C4-2B (cell line): ENCODE data around the gene AP1G1.
"Not testable (repeated sequence)": the region's sequence is repeated elsewhere in the genome, so short reads cannot be mapped to it uniquely, and the experiment has no call there.

ENCODE experiments used
- H3K27ac ChIP-seq: fragments of 450-650 bp; 2 replicates; pipeline ENCODE4 v1.5.1; 2017
- ZFX ChIP-seq: fragments of 450-650 bp; IDR thresholded peaks from 2 replicates; pipeline ENCODE4 v1.6.1; 2017
- TF ChIP-seq, protein P1 (sequence below): fragments of 450-650 bp; conservative IDR thresholded peaks from 2 replicates; pipeline ENCODE4 v1.5.1; 2017; ENCODE audit warnings: mild to moderate bottlenecking

The AP1G1 gene

DNA sequence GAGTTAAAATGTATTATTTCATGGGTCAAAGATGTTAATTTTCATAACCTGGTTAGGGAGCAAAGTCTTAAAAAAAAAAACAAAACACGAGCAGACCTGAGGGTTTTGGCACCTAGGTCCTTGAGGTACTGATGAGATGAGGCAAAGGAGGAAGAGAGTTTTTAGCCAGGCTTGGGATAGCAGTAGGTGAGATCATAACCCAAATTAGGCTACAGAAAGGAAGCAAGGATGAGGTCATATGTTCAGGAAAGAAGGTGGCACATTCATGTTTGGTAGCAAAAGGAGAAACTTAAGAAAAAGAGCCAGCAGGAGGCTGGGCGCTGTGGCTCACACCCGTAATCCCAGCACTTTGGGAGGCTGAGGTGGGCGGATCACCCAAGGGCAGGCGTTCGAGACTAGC, 40.0 kb upstream of the AP1G1 start:
- no peak for TF ChIP-seq ZFX
- H3K27ac ChIP-seq: no peak overlapping the region

GRCh38 chr16:71847096-71847495, 38.5 kb upstream of the AP1G1 start:
- TF ChIP-seq, protein P1, sequence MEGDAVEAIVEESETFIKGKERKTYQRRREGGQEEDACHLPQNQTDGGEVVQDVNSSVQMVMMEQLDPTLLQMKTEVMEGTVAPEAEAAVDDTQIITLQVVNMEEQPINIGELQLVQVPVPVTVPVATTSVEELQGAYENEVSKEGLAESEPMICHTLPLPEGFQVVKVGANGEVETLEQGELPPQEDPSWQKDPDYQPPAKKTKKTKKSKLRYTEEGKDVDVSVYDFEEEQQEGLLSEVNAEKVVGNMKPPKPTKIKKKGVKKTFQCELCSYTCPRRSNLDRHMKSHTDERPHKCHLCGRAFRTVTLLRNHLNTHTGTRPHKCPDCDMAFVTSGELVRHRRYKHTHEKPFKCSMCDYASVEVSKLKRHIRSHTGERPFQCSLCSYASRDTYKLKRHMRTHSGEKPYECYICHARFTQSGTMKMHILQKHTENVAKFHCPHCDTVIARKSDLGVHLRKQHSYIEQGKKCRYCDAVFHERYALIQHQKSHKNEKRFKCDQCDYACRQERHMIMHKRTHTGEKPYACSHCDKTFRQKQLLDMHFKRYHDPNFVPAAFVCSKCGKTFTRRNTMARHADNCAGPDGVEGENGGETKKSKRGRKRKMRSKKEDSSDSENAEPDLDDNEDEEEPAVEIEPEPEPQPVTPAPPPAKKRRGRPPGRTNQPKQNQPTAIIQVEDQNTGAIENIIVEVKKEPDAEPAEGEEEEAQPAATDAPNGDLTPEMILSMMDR: no peak
- no peak for TF ChIP-seq ZFX
- no peak overlapping the region for H3K27ac ChIP-seq

DNA sequence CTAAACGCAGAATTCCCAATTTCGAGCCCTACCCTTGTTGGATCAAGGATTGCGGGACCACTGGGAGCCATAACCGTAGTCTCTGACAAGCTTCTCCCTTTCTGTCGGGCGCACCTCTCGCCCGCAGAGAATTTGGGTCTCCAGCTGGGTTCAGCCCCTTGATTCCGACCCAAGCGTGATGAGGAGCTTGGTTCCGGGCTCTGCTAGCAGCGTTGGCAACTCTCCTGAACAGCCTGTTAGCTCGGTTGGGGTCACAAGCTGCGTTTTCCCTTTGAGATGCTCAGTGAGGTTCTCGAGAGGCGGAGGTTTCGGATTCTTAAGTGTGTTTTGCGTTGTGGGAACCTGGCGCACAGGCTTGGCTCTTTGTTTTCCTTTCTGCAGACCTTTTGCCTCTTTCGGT, 37.8 kb upstream of the AP1G1 start:
- H3K27ac ChIP-seq: peak overlapping the region; percentile 82

DNA sequence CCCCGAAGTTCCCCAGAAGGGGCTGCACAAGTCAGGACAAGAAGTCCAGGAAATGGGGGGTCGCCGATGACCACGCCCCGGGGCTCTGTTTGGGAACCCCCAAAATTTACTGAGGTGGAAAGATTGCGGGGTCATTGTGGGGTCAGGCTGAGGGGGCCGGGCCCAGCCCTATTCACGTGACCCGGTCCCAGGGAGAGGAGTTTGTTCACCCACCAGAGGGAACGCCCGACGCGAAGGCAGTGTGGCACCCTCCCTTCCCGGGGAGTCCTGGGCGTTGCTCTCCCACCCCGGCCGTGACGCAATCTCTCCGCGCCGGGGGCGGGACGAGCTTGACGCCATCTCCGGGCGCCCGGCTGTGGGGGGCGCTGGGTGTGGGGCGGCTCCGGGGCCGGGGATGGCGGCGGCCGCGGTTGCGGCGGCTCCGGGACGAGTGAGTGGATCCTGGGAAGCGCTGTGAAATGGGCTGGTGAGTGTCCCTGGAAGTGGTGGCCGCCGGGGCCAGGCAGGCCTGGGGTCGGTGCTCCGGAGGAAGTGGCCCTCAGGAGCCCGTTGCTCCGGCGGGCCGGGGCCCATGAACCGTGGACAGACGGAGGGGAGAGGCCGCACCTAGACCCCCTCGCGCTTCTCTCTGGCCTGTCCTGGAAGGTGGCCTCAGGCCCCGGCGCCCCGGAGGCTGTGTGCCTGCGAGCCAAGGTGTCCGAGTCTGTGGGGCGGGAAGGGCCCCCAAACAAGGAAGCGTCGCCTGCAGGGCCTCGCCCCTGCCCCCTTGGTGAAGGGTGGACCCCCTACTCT, 37.2 kb upstream of the AP1G1 start, which contains the start of gene ATXN1L:
TSS of gene ATXN1L (plus strand) at position 338 of the 792 bp plus-strand sequence. CDS start 3,765 bp downstream, outside the sequence.
- H3K27ac ChIP-seq: peak within 1 kb of the TSS; percentile 82
- TF ChIP-seq, protein P1: no peak
- TF ChIP-seq ZFX: peak; percentile 76

More for the DNA sequence above, 37.8 kb upstream of the AP1G1 start:
- TF ChIP-seq, protein P1: no peak
- no peak for TF ChIP-seq ZFX

GRCh38 chr16:71843572-71843971, 34.9 kb upstream of the AP1G1 start:
- TF ChIP-seq, protein P1: no peak
- no peak for TF ChIP-seq ZFX
- no peak overlapping the region for H3K27ac ChIP-seq

- no peak overlapping the region for H3K27ac ChIP-seq
- no peak for TF ChIP-seq ZFX
- TF ChIP-seq, protein P1: no peak
These were observed 31.4 kb upstream of the AP1G1 start for GRCh38 chr16:71840052-71840451.

DNA sequence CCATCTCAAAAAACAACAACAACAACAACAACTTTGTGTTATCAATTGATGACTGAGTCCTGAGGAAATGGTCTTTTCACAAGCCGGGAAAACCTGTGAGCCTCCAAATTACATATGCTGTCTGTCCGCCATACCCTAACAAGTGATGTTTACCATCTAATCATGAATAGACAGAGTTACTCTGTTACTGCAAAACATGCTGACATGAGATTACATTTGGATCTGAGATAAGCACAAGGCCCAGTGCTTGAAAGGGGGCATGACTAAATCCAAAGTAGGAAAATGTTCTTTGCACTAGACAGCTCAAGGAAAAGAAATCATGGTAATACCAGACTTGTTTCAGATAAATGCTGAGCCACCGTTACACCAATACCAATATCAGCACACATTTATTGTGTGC, 28.5 kb upstream of the AP1G1 start:
- TF ChIP-seq, protein P1: no peak
- no peak for TF ChIP-seq ZFX
- H3K27ac ChIP-seq: no peak overlapping the region

DNA sequence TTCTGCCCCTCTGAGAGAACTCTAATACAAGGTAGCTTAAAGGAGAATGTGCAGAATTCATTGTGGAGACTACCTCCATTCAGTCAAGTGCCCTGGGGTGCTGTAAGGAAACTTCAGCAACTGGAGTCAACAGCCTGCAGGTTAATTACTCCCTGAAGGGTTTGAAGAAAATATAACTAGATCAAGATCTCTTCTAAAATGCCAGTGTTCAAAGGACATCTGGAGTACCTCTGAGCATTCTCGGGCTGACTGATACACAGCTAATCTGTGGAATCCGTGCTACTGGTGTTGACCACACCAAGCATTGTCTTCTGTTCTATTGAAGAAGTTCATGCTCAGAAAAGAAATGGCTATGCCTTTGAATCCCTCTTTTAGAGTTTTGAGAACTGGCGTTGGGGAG, 25.7 kb upstream of the AP1G1 start:
- TF ChIP-seq, protein P1: no peak
- no peak for TF ChIP-seq ZFX
- H3K27ac ChIP-seq: no peak overlapping the region

GRCh38 chr16:71832112-71832511, 23.5 kb upstream of the AP1G1 start:
- H3K27ac ChIP-seq: not testable (repeated sequence)

DNA sequence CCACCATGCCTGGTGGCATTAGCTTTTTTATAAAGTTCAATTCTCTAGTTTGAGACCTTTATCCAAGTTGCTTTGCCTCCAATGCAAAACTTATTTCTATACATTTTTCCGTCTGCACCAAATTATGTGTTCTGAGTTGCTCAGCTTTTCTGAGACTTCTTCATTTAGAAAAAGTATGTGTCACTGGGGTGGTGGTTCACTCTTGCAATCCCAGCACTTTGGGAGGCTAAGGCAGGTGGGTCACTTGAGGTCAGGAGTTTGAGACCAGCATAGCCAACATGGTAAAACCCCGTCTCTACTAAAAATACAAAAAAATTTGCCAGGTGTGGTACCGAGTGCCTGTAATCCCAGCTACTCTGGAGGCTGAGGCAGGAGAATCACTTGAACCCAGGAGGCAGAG, 23.1 kb upstream of the AP1G1 start:
- not testable (repeated sequence) for H3K27ac ChIP-seq
